HG02798 (cell line): Measurements from ENCODE around the gene DAD1.
"Not testable (repeated sequence)": the region's sequence is repeated elsewhere in the genome, so short reads cannot be mapped to it uniquely, and the experiment has no call there.

Experiments used
- ATAC-seq: cut with Tn5 transposase; IDR thresholded peaks from one replicate; pipeline ENCODE4 v1.9.1; 2021; ENCODE audit warnings: mild to moderate bottlenecking; ENCODE audit not compliant: unreplicated experiment, poor library complexity

Gene DAD1

GRCh38 chr14:22555384-22556011, 33.5 kb downstream of the DAD1 start:
- ATAC-seq, result peak; percentile 0

DNA sequence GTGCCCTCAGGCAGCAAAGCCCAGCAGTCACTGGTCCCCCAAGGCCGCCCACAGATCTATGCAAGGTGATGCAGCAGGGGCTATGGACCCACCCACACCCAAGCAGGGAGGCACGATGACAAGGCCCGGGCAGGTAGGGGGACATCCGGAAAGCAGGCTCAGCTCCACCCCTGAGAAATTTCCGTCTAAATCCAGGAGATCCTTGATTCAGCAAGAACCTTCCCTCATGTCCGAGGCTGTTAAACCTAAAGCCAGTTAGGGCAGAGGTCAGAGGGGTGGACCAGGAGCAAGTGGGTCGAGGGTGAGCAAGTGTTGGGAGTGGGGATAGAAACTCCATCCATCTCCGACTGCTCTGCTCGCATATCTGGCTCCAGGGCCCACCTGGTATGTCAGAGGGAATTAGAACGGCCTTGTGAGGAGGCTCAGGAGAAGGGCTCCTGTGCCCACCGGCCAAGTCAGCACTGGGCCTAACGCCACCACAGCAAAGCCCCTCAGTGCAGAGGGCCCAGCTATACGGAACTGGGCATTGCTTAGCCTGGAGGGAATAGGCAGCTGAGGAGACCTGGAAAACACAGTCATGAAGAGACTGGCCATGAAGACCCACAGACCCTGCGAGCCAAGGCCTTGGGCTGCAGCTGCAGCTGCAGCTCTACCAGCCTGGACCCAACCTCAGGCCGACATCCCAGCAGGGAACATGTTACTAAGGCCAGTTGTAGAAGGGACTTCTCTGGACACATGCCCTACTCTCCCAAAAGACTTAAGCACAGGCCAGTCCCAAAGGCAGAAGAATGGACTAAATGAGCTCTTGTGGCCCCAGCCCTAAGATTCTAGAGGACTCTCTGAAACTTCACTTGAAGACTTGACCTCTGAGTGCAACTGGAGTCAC, 34.3 kb downstream of the DAD1 start:
- ATAC-seq, result no peak

- not testable (repeated sequence) for ATAC-seq
Measured at GRCh38 chr14:22553861-22554497, 35.0 kb downstream of the DAD1 start.

DNA sequence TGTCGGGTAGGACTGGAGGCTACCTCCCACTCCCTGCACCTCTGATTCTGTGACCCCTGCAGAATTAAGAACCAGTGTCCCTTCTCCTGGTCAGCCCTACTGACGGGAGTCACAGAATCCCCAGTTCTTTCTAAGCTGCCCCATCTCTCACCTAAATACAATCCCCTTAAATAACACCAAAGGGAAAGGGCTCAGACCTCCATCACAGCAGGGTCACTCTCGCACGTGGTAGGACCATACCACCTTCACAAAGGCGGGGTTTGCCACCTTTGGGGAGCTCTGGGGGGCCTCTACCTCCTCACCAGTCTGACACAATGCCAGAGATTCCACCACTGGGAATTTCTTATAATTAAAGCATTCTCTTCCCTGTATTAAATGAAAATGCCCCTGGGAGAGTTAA, 35.6 kb downstream of the DAD1 start:
- no peak for ATAC-seq

DNA sequence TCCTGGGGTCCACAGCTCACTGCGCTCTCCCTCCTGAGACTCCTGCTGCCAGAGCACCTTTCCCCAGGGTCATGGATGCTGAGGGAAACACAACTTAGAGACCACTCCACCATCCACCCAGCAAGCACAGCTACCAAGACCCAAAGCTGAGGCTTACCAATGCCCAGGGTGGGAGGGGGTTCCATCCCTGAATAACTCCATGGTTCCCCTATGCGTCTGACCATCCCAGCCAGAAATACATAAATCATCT, 36.3 kb downstream of the DAD1 start:
- ATAC-seq, result no peak

DNA sequence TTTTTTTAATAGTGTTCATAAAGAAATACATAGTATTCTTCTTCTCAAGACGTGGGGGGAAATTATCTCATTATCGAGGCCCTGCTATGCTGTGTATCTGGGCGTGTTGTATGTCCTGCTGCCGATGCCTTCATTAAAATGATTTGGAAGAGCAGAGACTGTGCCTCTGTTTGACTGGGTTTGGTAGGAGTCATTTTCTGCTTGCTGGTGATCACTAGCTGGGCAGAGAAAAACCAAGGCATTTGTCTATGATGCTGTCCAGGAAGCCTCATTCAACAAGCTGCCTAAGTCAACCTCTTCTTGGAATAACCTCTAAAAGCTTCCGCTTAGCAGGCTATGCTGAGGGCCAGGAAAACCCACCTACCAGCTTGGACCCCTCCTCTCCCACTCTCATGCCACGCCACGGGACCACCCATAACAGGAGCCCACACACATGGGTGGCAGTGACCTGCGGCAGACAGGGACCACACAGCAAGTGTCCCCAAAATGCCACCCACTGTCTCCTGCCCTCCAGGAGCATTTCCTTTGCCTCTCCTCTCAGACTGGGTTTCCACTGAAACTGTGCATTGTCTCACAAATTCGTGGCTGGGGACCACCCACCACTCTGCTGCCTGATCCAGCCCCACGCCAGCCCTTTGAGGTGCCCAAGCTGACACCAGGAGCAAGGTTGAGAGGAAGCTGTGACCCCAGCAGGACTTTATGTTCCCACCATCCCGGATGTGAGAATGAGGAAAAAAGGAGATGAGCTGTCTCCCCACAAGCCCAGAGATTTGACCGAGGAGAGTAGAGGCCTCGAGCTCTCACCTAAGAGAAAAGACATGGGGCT, 36.8 kb downstream of the DAD1 start:
- ATAC-seq, result no peak

DNA sequence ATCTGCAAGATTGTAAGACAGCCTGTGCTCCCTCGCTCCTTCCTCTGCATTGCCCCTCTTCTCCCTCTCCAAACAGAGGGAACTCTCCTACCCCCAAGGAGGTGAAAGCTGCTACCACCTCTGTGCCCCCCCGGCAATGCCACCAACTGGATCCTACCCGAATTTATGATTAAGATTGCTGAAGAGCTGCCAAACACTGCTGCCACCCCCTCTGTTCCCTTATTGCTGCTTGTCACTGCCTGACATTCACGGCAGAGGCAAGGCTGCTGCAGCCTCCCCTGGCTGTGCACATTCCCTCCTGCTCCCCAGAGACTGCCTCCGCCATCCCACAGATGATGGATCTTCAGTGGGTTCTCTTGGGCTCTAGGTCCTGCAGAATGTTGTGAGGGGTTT, 37.4 kb downstream of the DAD1 start:
- no peak for ATAC-seq

DNA sequence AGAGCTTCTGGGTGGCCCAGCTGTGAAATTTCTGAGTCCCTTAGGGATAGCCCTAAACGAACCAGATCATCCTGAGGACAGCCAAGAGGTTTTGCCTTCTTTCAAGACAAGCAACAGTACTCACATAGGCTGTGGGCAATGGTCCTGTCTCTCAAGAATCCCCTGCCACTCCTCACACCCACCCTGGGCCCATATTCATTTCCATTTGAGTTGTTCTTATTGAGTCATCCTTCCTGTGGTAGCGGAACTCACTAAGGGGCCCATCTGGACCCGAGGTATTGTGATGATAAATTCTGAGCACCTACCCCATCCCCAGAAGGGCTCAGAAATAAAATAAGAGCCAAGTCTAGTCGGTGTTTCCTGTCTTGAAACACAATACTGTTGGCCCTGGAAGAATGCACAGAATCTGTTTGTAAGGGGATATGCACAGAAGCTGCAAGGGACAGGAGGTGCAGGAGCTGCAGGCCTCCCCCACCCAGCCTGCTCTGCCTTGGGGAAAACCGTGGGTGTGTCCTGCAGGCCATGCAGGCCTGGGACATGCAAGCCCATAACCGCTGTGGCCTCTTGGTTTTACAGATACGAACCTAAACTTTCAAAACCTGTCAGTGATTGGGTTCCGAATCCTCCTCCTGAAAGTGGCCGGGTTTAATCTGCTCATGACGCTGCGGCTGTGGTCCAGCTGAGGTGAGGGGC, 38.9 kb downstream of the DAD1 start:
- peak; percentile 54 for ATAC-seq

DNA sequence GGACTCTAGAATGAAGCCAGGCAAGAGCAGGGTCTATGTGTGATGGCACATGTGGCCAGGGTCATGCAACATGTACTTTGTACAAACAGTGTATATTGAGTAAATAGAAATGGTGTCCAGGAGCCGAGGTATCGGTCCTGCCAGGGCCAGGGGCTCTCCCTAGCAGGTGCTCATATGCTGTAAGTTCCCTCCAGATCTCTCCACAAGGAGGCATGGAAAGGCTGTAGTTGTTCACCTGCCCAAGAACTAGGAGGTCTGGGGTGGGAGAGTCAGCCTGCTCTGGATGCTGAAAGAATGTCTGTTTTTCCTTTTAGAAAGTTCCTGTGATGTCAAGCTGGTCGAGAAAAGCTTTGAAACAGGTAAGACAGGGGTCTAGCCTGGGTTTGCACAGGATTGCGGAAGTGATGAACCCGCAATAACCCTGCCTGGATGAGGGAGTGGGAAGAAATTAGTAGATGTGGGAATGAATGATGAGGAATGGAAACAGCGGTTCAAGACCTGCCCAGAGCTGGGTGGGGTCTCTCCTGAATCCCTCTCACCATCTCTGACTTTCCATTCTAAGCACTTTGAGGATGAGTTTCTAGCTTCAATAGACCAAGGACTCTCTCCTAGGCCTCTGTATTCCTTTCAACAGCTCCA, 39.6 kb downstream of the DAD1 start:
- no peak for ATAC-seq

- ATAC-seq, result no peak
Measured at GRCh38 chr14:22547948-22548750, 40.9 kb downstream of the DAD1 start.

DNA sequence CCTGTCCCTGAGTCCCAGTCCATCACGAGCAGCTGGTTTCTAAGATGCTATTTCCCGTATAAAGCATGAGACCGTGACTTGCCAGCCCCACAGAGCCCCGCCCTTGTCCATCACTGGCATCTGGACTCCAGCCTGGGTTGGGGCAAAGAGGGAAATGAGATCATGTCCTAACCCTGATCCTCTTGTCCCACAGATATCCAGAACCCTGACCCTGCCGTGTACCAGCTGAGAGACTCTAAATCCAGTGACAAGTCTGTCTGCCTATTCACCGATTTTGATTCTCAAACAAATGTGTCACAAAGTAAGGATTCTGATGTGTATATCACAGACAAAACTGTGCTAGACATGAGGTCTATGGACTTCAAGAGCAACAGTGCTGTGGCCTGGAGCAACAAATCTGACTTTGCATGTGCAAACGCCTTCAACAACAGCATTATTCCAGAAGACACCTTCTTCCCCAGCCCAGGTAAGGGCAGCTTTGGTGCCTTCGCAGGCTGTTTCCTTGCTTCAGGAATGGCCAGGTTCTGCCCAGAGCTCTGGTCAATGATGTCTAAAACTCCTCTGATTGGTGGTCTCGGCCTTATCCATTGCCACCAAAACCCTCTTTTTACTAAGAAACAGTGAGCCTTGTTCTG, 41.6 kb downstream of the DAD1 start:
- ATAC-seq, result no peak

DNA sequence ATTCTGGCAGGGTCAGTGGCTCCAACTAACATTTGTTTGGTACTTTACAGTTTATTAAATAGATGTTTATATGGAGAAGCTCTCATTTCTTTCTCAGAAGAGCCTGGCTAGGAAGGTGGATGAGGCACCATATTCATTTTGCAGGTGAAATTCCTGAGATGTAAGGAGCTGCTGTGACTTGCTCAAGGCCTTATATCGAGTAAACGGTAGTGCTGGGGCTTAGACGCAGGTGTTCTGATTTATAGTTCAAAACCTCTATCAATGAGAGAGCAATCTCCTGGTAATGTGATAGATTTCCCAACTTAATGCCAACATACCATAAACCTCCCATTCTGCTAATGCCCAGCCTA, 42.3 kb downstream of the DAD1 start:
- no peak for ATAC-seq

DNA sequence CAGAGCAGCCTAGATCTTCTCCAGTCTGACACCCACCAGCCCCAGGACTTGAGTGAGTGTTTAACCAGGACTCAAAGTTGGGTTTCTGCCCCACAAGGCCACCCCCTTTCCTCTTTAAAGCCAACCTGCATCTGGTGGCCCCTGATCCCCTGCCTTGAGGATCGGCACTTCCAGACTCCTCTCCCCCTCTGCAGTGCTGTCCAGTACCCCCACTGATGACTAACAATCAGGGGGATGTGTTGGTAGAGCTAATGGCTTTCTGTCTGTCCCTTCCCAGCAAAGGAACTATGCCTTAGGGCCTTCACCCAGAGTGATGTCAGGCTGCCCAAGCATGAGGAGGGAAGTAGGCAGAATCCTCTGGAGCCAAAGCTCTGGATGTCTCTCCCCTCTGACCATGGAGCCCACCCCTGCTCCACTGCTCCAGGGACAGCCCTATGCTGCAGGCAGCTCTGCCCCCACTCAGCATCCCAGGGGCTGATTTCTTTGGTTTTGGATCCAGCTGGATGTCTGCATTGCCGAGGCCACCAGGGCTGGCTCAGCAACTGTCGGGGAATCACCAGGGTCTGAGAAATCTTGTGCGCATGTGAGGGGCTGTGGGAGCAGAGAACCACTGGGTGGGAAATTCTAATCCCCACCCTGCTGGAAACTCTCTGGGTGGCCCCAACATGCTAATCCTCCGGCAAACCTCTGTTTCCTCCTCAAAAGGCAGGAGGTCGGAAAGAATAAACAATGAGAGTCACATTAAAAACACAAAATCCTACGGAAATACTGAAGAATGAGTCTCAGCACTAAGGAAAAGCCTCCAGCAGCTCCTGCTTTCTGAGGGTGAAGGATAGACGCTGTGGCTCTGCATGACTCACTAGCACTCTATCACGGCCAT, 42.9 kb downstream of the DAD1 start:
- ATAC-seq, result no peak

- ATAC-seq, result no peak
Measured at GRCh38 chr14:22544881-22545420, 44.1 kb downstream of the DAD1 start.

DNA sequence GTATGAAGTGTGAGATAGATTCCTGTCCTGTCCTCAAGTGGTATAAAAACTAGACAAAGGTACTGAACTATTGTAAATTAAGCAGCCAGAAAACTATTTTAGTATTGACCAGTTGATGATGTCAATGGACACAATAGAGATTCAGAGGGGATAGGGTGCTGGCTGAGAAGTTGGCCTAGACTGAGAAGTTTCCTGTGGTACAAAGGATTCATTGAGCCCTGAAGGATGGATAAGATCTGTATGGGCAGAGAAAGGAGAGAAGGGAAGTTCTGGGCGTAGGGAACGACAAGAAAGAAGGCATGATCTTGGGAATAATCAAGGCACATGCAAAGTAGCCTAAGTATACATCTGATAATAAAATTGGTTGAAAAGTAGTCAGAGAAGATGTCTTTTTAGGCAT, 44.6 kb downstream of the DAD1 start:
- ATAC-seq, result no peak

GRCh38 chr14:22543570-22544357, 45.3 kb downstream of the DAD1 start:
- not testable (repeated sequence) for ATAC-seq

DNA sequence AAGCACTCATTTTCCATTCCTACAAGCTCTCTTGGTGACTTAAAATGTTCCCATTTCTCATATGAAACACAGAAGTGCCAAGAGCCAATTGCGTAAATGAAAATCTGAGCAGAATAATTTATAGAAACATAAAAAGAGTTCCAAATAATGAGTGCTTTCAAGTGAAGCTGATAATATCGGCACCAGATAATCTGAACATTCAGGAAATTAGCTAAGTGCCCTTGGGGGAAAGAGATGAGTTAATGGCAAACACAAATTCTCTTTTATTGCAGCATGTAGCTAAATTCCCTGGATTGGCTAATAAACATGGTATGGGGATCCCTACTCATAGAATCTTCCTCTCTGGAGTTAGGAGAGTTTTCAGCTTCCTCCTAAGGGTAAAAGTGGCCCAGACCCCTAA, 46.7 kb downstream of the DAD1 start:
- no peak for ATAC-seq
